GM12873 (cell line): ENCODE data around the gene GIGYF1.

ENCODE experiments used
- CTCF ChIP-seq: IDR thresholded peaks from 2 replicates; pipeline ENCODE4 v1.5.1; 2012; ENCODE audit warnings: low read depth, mild to moderate bottlenecking, moderate library complexity, low read length, control low read depth; ENCODE audit not compliant: insufficient read depth; ENCODE audit errors: missing control alignments

Gene GIGYF1

GRCh38 chr7:100719523-100720278 lies 25.7 kb upstream of the GIGYF1 start:
- no peak for TF ChIP-seq CTCF

GRCh38 chr7:100714725-100715124 lies 20.7 kb upstream of the GIGYF1 start:
- TF ChIP-seq CTCF = no peak

GRCh38 chr7:100711369-100711768 lies 17.3 kb upstream of the GIGYF1 start:
- TF ChIP-seq CTCF = no peak

- TF ChIP-seq CTCF = no peak
These were observed 16.4 kb upstream of the GIGYF1 start for GRCh38 chr7:100710452-100710851.

- TF ChIP-seq CTCF = no peak
These were observed 14.3 kb upstream of the GIGYF1 start for GRCh38 chr7:100708395-100708794.

GRCh38 chr7:100706672-100707311 lies 12.7 kb upstream of the GIGYF1 start:
- no peak for TF ChIP-seq CTCF

- TF ChIP-seq CTCF = no peak
These were observed 12.0 kb upstream of the GIGYF1 start, which contains the start of gene POP7 for GRCh38 chr7:100705753-100706671. TSS of gene POP7 (plus strand) at chr7:100706121. CDS start at chr7:100706831, 710 bp downstream.
